ENCODE results near the gene ESF1. TPM values are rescaled to one million over a fixed set of nuclear protein-coding genes. Genes with fewer than 3 reads are reported as not detected.

ESF1 gene
- total and polyA plus RNA-seq, 7 experiments from 2014 or later, result 7.2 to 16.9 (median 10.7) TPM

GRCh38 chr20:13692802-13693736, 91.7 kb downstream of the ESF1 start:
- H3K36me3 ChIP-seq (ENCODE audit: control insufficient read depth in 2 of 3, insufficient read depth in 3 of 3, low read length in 3 of 3), result no peaks in the 10 kb centered on the region
- no peak overlapping the region for H3K4me3 Mint-ChIP-seq
- H3K27ac Mint-ChIP-seq, result no peak overlapping the region
- POLR2A ChIA-PET, result no interaction called here
- H3K4me1 Mint-ChIP-seq, result no peaks in the 10 kb centered on the region
- H3K4me1 ChIP-seq (ENCODE audit: control insufficient read depth in 2 of 2, insufficient read depth in 2 of 2, low read length in 2 of 2), result no peaks in the 10 kb centered on the region
- H3K27ac ChIP-seq (ENCODE audit: low read depth, low read length), result no peak overlapping the region
- no peaks in the 10 kb centered on the region for H3K27me3 ChIP-seq (ENCODE audit: control insufficient read depth in 2 of 2, insufficient read depth in 2 of 2, low read length in 2 of 2)
- ATAC-seq, result no peak
- peaks cover 0 to 42% (median 20%) of the 10 kb centered on the region in 5 donors for H3K27me3 Mint-ChIP-seq
- CTCF ChIA-PET, result no interaction called here
- DNase-seq, result no peak
- peaks cover 0 to 8% (median 0%) of the 10 kb centered on the region in 11 donors for H3K9me3 Mint-ChIP-seq
- H3K36me3 Mint-ChIP-seq, result no peaks in the 10 kb centered on the region
- intact Hi-C loops (cut with micrococcal nuclease), result no loop called here
- H3K9me3 ChIP-seq (ENCODE audit: control insufficient read depth in 2 of 3, low read length in 3 of 3), result no peaks in the 10 kb centered on the region
- H3K4me3 ChIP-seq (ENCODE audit: low read length), result no peak overlapping the region

DNA sequence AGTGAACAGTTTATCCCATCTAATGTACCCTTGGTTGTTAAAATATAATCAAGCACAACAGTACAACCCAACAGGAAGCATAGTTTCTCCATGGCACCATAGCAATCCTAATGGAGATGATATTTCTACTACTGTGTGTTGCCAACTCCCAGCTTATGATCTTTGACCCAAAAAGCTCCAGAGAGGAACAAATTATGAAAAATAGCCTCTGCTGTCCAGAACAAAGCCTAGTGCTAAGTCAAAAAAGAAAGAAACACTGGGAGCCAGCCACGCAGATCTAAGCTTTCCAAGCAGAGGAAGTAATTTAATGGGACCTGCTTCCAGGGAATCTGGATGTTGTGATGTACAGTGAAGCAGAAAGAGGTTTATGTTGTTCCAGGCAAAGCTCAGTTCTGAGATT, 93.8 kb downstream of the ESF1 start:
- no peak for ATAC-seq
- Mint-ChIP-seq H3K27me3 (peaks cover 0 to 41% (median 13%) of the 10 kb centered on the region in 5 donors), H3K4me3 (no peak overlapping the region), H3K36me3 (no peaks in the 10 kb centered on the region), H3K4me1 (no peaks in the 10 kb centered on the region), H3K27ac (no peak overlapping the region), H3K9me3 (peaks cover 0 to 5% (median 0%) of the 10 kb centered on the region in 11 donors)
- ChIA-PET POLR2A (no interaction called here), CTCF (no interaction called here)
- no peak for DNase-seq
- Histone ChIP-seq H3K9me3 (ENCODE audit: control insufficient read depth in 2 of 3, low read length in 3 of 3) (no peaks in the 10 kb centered on the region), H3K4me3 (ENCODE audit: low read length) (no peak overlapping the region), H3K36me3 (ENCODE audit: control insufficient read depth in 2 of 3, insufficient read depth in 3 of 3, low read length in 3 of 3) (no peaks in the 10 kb centered on the region), H3K27me3 (ENCODE audit: control insufficient read depth in 2 of 2, insufficient read depth in 2 of 2, low read length in 2 of 2) (no peaks in the 10 kb centered on the region), H3K4me1 (ENCODE audit: control insufficient read depth in 2 of 2, insufficient read depth in 2 of 2, low read length in 2 of 2) (no peaks in the 10 kb centered on the region), H3K27ac (ENCODE audit: low read depth, low read length) (no peak overlapping the region)
- intact Hi-C loops (cut with micrococcal nuclease), result no loop called here

DNA sequence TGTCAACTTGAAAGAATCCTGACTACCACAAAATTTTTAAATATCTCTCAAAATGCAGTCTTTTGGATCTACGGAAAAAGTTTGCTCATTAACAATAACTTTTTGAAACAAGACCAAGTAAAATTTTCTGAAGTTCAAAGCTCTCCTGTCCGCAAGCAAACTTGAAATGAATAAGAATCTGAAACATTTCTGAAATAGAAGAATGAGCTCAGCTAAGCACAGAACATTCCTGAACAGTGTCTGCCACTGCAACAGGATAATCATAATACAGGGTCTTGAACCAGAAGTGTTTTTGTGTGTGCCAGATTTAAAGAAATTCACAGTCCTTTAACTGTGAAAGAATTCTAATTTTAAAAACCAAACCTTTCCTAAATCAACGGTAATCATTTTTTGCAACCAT, 96.9 kb downstream of the ESF1 start:
- CTCF ChIA-PET, result no interaction called here

GRCh38 chr20:13685623-13686022, 99.1 kb downstream of the ESF1 start:
- Histone ChIP-seq H3K36me3 (ENCODE audit: control insufficient read depth in 2 of 3, insufficient read depth in 3 of 3, low read length in 3 of 3) (no peaks in the 10 kb centered on the region), H3K27me3 (ENCODE audit: control insufficient read depth in 2 of 2, insufficient read depth in 2 of 2, low read length in 2 of 2) (no peaks in the 10 kb centered on the region), H3K4me1 (ENCODE audit: control insufficient read depth in 2 of 2, insufficient read depth in 2 of 2, low read length in 2 of 2) (no peaks in the 10 kb centered on the region), H3K4me3 (ENCODE audit: low read length) (no peak overlapping the region), H3K9me3 (ENCODE audit: control insufficient read depth in 2 of 3, low read length in 3 of 3) (no peaks in the 10 kb centered on the region), H3K27ac (ENCODE audit: low read depth, low read length) (no peak overlapping the region)
- ATAC-seq (no peak), DNase-seq (no peak)
- Mint-ChIP-seq H3K27ac (no peak overlapping the region), H3K4me1 (no peaks in the 10 kb centered on the region), H3K4me3 (no peak overlapping the region), H3K9me3 (no peaks in the 10 kb centered on the region), H3K27me3 (peaks cover 8 to 37% (median 23%) of the 10 kb centered on the region in 5 donors), H3K36me3 (no peaks in the 10 kb centered on the region)
- ChIA-PET CTCF (no interaction called here), POLR2A (no interaction called here)
- intact Hi-C loops (cut with micrococcal nuclease), result no loop called here

More for the DNA sequence above, 96.9 kb downstream of the ESF1 start:
- Mint-ChIP-seq H3K27ac (peak overlapping the region in 1 of 9 donors; percentile 20), H3K9me3 (no peaks in the 10 kb centered on the region), H3K4me3 (no peak overlapping the region), H3K27me3 (peaks cover 8 to 50% (median 29%) of the 10 kb centered on the region in 5 donors), H3K36me3 (no peaks in the 10 kb centered on the region), H3K4me1 (no peaks in the 10 kb centered on the region)
- ATAC-seq (no peak), DNase-seq (no peak)
- Histone ChIP-seq H3K4me3 (ENCODE audit: low read length) (no peak overlapping the region), H3K27me3 (ENCODE audit: control insufficient read depth in 2 of 2, insufficient read depth in 2 of 2, low read length in 2 of 2) (no peaks in the 10 kb centered on the region), H3K9me3 (ENCODE audit: control insufficient read depth in 2 of 3, low read length in 3 of 3) (no peaks in the 10 kb centered on the region), H3K4me1 (ENCODE audit: control insufficient read depth in 2 of 2, insufficient read depth in 2 of 2, low read length in 2 of 2) (no peaks in the 10 kb centered on the region), H3K36me3 (ENCODE audit: control insufficient read depth in 2 of 3, insufficient read depth in 3 of 3, low read length in 3 of 3) (no peaks in the 10 kb centered on the region), H3K27ac (ENCODE audit: low read depth, low read length) (no peak overlapping the region)
- POLR2A ChIA-PET, result no interaction called here
- intact Hi-C loops (cut with micrococcal nuclease), result no loop called here

GRCh38 chr20:13684566-13685222, 100.0 kb downstream of the ESF1 start:
- H3K27ac ChIP-seq (ENCODE audit: low read depth, low read length), result no peak overlapping the region
- no peaks in the 10 kb centered on the region for H3K36me3 ChIP-seq (ENCODE audit: control insufficient read depth in 2 of 3, insufficient read depth in 3 of 3, low read length in 3 of 3)
- no peaks in the 10 kb centered on the region for H3K9me3 ChIP-seq (ENCODE audit: control insufficient read depth in 2 of 3, low read length in 3 of 3)
- Mint-ChIP-seq H3K4me1 (no peaks in the 10 kb centered on the region), H3K9me3 (no peaks in the 10 kb centered on the region), H3K36me3 (no peaks in the 10 kb centered on the region), H3K27ac (no peak overlapping the region), H3K4me3 (no peak overlapping the region), H3K27me3 (peaks cover 8 to 41% (median 23%) of the 10 kb centered on the region in 5 donors)
- H3K4me3 ChIP-seq (ENCODE audit: low read length), result no peak overlapping the region
- H3K27me3 ChIP-seq (ENCODE audit: control insufficient read depth in 2 of 2, insufficient read depth in 2 of 2, low read length in 2 of 2), result no peaks in the 10 kb centered on the region
- H3K4me1 ChIP-seq (ENCODE audit: control insufficient read depth in 2 of 2, insufficient read depth in 2 of 2, low read length in 2 of 2), result no peaks in the 10 kb centered on the region
- ChIA-PET POLR2A (no interaction called here), CTCF (no interaction called here)
- DNase-seq, result no peak
- ATAC-seq, result no peak
- intact Hi-C loops (cut with micrococcal nuclease), result no loop called here

- H3K4me3 ChIP-seq (ENCODE audit: low read length), result no peak overlapping the region
- Mint-ChIP-seq H3K36me3 (no peaks in the 10 kb centered on the region), H3K9me3 (no peaks in the 10 kb centered on the region), H3K27ac (no peak overlapping the region), H3K4me3 (no peak overlapping the region), H3K4me1 (no peaks in the 10 kb centered on the region), H3K27me3 (peaks cover 8 to 39% (median 23%) of the 10 kb centered on the region in 5 donors)
- no peaks in the 10 kb centered on the region for H3K36me3 ChIP-seq (ENCODE audit: control insufficient read depth in 2 of 3, insufficient read depth in 3 of 3, low read length in 3 of 3)
- no peak overlapping the region for H3K27ac ChIP-seq (ENCODE audit: low read depth, low read length)
- no peak for DNase-seq
- no peaks in the 10 kb centered on the region for H3K27me3 ChIP-seq (ENCODE audit: control insufficient read depth in 2 of 2, insufficient read depth in 2 of 2, low read length in 2 of 2)
- intact Hi-C loops (cut with micrococcal nuclease), result no loop called here
- ChIA-PET CTCF (no interaction called here), POLR2A (no interaction called here)
- no peak for ATAC-seq
- H3K9me3 ChIP-seq (ENCODE audit: control insufficient read depth in 2 of 3, low read length in 3 of 3), result no peaks in the 10 kb centered on the region
- no peaks in the 10 kb centered on the region for H3K4me1 ChIP-seq (ENCODE audit: control insufficient read depth in 2 of 2, insufficient read depth in 2 of 2, low read length in 2 of 2)
These were observed 100.9 kb downstream of the ESF1 start for GRCh38 chr20:13683833-13684232.
